Stimulated activated CD4-positive, alpha-beta T cell treated with anti-CD3 and anti-CD28 coated beads, Interleukin-4, amount 100 ng/mL, for 24 hours (primary cell): ENCODE data around the gene MYOM3.
"Not testable (repeated sequence)": the region's sequence is repeated elsewhere in the genome, so short reads cannot be mapped to it uniquely, and the experiment has no call there.

Source experiments
- DNase-seq: peaks from one replicate; pipeline ENCODE4 v3.0.0-alpha.2; 2020

The MYOM3 gene

DNA sequence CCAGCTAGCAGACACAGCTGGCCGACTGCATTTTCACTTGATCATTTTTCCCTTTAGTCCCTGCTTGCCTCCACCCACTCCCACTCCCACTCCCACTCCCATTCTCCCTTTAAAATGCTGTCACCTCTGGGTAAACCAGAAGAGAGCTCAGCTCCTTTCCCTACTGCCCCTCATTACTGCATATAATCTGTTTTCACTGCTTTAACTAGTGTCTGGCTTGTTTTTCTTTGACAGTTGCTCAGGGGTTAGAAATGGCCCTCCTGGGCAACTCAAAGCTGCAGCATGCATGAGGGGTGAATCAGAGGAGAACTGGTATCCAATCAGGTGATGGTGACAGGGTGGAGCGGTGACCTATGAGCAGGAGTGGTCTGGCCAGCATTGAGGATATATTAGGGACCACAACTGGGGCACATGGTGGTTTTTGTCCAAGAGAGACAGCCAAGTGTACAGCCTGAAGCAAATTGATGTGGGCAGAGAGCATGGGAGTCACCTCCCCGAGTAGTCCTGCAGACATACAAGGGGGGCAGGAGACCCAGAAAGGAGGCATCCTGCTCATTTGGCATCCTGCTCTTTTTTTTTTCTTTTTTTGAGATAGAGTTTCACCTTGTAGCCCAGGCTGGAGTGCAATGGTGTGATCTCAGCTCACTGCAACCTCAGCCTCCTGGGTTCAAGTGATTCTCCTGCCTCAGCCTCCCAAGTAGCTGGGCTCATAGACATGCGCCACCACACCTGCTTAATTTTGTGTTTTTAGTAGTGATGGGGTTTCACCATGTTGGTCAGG, 89.2 kb downstream of the MYOM3 start:
- DNase-seq, result no peak

- DNase-seq, result no peak
These were observed 90.3 kb downstream of the MYOM3 start for GRCh38 chr1:24021403-24022266.

- DNase-seq, result no peak
These were observed 91.5 kb downstream of the MYOM3 start for GRCh38 chr1:24020470-24020869.

DNA sequence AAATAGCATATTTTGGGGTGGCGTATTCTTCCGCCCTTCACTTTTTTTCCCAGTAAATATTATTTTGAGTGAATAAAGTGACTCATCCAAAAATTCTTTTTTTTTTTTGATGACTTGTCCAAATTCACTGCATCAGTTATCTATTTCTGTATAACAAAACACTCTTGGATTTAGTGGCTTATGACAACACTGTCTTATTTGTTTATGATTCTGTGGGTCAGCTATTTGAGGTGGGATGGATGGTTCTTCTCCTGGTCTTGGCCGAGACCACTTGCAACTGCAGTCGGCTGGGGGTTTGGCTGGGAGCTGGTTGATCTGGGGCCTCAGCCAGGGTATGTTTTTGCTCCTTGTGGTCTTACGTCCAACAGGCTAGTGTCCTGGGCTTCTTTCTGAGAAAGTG, 91.9 kb downstream of the MYOM3 start:
- no peak for DNase-seq

DNA sequence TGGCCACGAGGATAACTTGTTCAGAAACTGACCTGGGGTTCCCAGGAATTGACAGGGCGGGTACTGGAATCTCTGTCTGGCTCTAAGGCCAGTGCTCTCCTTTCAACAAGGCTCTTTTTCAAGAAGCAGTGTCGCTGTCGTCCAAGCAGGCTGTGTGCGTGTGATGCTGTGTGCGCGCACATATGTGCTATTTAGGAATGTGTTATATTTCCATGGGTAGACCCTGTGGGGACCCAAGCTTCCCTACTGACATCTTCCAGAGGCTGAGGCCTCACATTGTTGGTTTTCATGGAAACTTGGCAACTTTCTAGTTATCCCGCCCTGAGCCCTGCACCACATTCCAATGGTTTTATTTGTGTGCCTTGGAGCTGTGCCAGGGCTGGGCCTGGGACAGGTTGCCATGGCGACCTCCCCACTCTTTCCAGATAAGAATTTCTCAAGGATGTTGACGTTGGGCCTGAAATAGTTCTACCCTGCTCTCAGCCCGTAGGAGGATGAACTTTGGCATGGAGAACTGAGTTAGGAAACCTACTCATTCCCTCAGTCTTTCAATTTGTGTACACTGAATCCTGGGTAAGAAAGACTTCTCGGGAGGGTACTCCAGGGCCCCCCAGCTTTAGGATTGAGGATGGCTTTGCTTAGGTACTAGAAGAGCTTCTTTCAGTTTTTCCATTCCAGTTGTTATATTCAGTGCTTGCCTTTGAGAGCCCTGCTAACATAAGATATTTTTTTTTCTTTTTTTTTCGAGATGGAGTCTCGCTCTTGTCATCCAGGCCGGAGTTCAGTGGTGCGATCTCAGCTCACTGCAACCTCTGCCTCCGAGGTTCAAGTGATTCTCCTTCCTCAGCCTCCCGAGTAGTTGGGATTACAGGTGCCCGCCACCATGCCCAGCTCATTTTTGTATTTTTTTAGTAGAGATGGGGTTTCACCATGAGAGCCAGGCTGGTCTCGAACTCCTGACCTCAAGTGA, 93.0 kb downstream of the MYOM3 start:
- no peak for DNase-seq

- DNase-seq, result no peak
These were observed 96.4 kb downstream of the MYOM3 start for GRCh38 chr1:24015221-24016210.

GRCh38 chr1:24012878-24013277, 99.1 kb downstream of the MYOM3 start:
- not testable (repeated sequence) for DNase-seq

DNA sequence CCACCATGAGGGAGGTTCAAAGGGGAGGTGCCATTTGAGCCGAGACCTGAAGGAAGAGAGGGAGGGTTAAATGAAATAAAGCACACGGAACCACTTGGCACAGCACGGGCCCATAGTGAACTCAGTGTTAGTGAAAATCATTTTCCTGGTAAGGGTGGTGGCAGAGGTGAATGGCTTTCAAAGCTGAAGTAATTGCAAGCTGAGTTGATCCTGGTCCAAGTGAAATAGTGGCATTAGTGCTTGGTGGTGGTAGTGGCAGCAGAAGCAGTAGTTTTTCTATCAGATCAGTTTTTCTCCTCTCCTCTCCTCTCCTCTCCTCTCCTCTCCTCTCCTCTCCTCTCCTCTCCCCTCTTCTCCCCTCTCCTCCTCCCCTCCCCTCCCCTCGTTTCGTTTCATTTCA, 101.3 kb downstream of the MYOM3 start:
- DNase-seq, result no peak

GRCh38 chr1:24009406-24009805, 102.5 kb downstream of the MYOM3 start:
- DNase-seq, result no peak

DNA sequence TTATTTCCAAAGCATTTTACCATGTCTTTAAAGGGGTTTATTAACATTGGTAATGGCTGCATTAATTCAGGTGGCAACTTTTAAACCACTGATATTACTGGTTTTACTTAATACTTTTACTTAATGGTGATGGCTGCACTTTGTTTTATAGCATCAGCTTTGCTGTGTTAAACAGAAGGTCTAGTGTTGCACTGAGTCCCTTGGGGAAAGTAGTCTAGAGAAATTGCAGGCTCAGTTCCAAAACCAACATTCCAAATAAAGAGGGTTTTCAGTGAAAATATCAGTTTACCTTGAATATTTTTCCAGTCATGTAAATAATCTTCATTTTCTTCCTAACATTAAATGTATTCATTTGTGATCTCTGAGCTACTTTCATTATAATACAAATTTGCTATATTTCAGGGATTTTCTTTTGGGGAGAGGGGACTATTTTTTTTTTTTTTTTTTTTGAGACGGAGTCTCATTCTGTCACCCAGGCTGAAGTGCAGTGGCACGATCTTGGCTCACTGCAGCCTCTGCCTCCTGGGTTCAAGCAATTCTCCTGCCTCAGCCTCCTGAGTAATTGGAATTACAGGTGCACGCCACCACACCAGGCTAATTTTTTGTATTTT, 103.3 kb downstream of the MYOM3 start:
- not testable (repeated sequence) for DNase-seq

GRCh38 chr1:24007079-24007478, 104.9 kb downstream of the MYOM3 start:
- no peak for DNase-seq
